Urothelium cell line (cell line): ENCODE data around the gene CDK5RAP2.

ENCODE experiments used
- DNase-seq: peaks from one replicate; pipeline ENCODE4 v3.0.0; 2011; ENCODE audit warnings: low spot score, mixed read lengths
- FAIRE-seq: peaks from 2 replicates; lab custom pipeline; 2011; peaks lifted over from hg19 to GRCh38; lab: Jason Lieb, UNC

The CDK5RAP2 gene

DNA sequence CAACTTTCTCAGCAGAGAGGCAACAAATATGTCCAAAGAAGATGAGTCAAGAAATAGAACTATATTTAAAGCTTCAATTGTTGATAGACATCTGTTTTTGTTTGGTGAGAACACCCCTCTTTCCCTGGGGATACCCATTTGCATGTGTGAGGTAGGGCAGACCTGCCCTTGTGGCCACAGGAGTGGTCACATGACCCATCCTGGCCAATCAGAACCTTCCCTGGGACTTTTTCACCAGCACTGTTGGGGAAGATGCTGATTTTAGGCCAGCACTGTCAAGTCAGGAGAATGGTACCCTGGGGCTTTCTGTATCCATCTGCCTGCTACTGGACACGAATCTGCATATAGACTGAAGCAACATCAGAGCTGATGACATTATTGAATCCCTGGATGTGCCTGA, 211.2 kb downstream of the CDK5RAP2 start:
- no peak for FAIRE-seq

DNA sequence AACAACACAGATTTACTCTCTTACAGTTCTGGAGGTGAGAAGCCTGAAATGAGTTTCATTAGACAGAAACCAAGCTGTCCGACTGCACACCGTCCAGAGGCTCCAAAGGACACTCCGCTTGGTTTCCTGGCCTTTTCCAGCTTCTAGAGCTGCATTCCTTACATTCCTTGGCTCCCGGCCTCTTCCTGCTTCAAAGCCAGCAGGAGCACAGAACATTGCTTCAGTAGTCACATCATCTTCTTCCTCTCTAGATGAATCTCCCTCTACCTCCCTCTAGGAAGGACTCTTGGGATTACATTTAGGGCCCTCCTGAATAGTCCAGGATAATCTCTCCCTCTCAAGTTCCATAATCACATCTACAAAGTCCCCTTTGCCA, 213.3 kb downstream of the CDK5RAP2 start:
- DNase-seq = peak; percentile 85
- no peak for FAIRE-seq

More for the DNA sequence above, 211.2 kb downstream of the CDK5RAP2 start:
- no peak for DNase-seq

DNA sequence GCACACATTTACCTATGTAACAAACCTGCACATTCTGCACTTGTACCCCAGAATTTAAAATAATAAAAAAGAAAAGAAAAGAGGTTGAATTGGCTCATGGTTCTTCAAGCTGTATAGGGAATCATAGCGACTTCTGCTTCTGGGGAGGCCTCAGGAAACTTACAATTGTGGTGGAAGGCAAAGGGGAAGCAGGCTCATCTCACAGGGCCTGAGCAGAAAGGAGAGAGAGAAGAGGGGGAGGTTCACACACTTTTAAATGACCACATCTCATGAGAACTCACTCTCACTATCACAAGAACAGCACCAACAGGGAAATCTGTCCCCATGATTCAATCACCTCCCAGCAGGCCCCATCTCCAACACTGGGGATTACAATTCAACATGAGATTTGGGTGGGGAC, 214.6 kb downstream of the CDK5RAP2 start:
- FAIRE-seq (no peak), DNase-seq (no peak)

DNA sequence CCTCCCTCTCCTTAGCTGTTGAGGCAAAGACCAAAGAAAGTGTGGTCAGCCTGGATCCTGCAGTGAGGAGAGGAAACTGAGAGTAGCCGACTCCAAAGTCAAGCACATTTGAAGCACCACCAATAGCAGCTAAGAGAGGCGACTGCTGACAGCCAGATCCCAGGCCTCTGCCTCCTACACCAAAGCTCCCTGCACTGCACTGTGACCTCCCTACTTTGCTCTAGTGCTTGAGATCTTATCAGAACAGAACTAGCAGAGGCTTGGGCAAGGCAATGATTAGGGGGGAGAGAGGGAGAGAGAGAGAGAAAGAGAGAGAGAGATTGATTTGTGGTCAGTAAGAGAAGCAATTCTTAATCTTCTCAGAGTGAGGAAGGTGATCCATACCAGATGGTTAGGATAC, 216.3 kb downstream of the CDK5RAP2 start:
- DNase-seq = no peak
- no peak for FAIRE-seq

- DNase-seq (no peak), FAIRE-seq (no peak)
Measured at GRCh38 chr9:120362446-120362845, 217.5 kb downstream of the CDK5RAP2 start.

DNA sequence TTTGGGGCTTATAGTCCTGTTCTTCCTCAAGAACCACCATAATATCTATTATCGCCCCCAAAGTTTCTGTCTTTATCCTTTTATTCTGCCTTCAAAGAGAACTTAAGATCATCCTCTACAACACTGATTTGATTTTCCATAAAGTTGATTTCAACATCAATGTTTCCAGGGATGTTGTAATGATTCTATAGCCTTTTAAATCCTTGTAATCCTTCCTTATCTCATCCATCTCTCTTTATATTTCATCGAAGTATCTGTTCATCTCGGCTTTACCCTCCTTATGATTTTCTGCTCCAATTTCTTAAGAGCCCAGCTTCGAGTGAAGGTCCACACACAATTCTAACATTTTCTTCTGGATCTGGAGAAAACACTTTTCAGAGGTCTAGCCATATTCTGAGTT, 218.4 kb downstream of the CDK5RAP2 start:
- no peak for FAIRE-seq
- no peak for DNase-seq

DNA sequence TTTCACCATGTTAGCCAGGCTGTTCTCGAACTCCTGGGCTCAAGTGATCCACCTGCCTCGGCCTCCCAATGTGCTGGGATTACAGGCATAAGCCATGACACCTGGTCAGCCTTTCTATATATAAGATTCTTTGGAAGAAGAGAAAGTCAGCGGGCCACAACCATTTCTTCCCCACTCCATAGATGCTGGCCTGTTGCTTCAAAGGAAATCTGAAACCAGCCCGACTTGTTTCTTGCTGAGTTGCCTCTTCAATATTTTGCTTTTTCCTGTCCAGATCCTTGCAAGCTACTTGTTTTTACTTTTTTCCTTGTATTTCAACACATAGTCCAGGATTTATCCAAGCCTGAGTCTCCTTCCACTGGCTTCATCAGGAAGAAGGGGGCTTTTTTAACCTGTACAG, 219.5 kb downstream of the CDK5RAP2 start:
- no peak for DNase-seq
- no peak for FAIRE-seq

DNA sequence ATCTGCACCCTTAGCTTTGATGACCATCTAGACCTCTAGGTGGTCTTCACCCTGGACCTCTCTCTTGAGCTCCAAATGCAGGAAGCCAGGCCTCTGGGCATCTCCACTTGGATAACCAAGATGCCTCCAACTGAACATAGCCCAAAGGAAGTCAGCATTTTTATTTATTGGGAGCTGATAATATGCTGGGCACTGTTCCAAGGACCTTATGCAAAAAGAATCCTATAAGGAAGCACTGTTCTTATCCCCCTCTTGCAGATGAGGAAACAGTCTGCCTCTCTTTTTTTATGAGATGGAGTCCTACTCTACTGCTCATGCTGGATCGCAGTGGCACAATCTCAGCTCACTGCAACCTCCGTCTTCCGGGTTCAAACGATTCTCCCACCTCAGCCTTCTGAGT, 219.9 kb downstream of the CDK5RAP2 start:
- DNase-seq = no peak
- FAIRE-seq = no peak

GRCh38 chr9:120358877-120359276, 221.1 kb downstream of the CDK5RAP2 start:
- no peak for DNase-seq
- no peak for FAIRE-seq

DNA sequence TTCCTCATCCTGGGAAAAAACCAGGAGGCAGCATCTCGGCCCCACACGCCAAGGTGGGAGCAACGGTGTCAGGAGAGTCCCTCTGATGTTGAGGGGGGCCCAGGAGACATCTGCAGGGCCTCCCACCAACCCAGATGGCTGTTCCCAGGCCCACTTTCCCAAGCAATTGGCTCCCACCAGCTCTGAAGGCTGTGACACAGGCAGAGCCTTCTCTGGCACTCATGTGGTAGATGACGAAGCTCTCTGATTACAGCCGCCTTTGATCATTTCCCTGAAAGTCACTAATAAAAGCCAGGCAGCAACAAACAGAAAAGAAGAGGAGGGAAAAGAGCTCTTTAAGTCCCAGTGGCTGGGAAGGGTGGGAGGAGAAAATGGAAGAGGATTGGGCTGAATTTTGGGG, 226.5 kb downstream of the CDK5RAP2 start:
- FAIRE-seq = no peak
- DNase-seq = no peak

DNA sequence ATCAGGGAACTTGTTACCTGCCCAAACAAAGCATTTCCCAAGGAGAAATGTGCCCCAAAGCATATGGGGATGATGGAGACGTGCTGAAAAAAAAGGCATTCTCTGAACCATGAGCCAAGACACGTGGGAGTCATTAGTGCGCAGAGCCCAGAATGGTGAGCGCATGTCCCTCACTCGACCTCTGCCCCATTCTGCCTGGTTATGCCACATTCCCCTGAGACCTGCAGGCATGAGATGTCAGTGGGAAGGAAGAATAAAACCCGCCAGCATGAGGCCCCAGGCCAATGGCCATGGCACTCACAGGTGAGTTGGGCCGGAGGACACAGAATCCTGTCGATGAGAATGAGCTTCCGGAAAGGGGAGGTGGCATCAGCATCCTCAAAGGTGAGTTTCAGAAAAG, 228.9 kb downstream of the CDK5RAP2 start:
- FAIRE-seq (no peak), DNase-seq (no peak)

GRCh38 chr9:120350596-120350995, 229.4 kb downstream of the CDK5RAP2 start:
- no peak for FAIRE-seq

DNA sequence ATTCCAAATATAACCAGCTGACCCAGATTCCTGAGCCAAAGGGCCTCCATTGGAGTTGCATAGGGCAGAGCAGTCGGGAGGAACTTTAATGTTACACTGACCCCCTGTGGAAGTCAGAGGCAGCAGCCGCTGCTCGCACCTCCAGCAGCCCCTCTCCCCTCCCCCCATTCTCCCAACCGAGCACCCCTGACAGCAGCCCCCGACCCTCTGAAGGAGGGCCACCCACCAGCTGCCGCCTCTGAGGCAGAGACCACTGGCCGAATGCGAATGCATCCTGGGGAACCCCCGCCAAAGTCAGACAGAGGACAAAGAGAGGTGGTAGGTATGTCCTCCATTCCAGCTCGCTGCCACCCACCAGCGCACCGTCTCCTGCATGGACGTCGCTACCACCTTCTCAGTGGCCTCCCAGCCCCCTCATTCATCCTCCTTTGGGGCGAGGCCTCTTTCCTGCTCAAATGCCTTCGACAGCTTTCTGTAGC, 231.0 kb downstream of the CDK5RAP2 start:
- FAIRE-seq = no peak
- DNase-seq = peak; percentile 71

More at GRCh38 chr9:120350596-120350995, 229.4 kb downstream of the CDK5RAP2 start:
- no peak for DNase-seq

- no peak for DNase-seq
- FAIRE-seq = no peak
Measured at GRCh38 chr9:120345379-120345778, 234.6 kb downstream of the CDK5RAP2 start.

GRCh38 chr9:120344230-120344629, 235.7 kb downstream of the CDK5RAP2 start:
- FAIRE-seq (no peak), DNase-seq (peak; percentile 72)

DNA sequence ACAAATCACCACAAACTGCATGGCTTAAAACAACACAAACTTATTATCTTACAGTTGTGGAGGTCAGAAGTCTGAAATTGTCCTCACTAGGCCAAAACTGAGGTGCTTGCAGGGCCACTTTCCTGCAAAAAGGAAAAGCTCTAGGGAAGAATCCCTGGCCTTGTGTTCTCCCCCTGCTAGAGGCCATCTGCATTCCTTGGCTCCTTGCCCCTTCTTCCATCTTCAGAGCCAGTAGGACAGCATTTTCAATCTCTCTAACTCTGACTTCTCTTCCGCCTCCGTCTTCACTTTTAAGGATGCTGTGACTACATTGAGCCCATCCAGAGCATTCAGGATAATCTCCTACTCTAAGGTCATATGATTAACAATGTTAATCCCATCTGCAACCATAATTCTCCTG, 236.6 kb downstream of the CDK5RAP2 start:
- no peak for FAIRE-seq
- no peak for DNase-seq
